SK-N-SH (cell line): ENCODE measurements around the gene GSG1. TPM values are rescaled to one million over a fixed set of nuclear protein-coding genes. Genes with fewer than 3 reads are reported as not detected.

Source experiments
- CTCF ChIA-PET: fragments of 300-600, 350-600 bp; formaldehyde crosslinking; extraction: SDS; loops from one replicate; lab custom pipeline; 2021; lab: Yijun Ruan, JAX
- POLR2A ChIA-PET: fragments of 350-600 bp; sonication (Branson Sonifier 250); formaldehyde crosslinking; extraction: SDS; loops from one replicate; lab custom pipeline; 2020; ENCODE audit warnings: antibody characterized with exemption, inconsistent platforms; lab: Yijun Ruan, JAX
- DNase-seq: peaks from one replicate; pipeline ENCODE4 v3.0.0; 2012
- H2AFZ ChIP-seq: fragments of 200-600 bp; sonication (generic); 2 replicates; pipeline ENCODE4 v1.8.1; 2016; ENCODE audit warnings: antibody characterized with exemption, mild to moderate bottlenecking, low read depth
- H3F3A ChIP-seq: fragments of 200-600 bp; sonication (generic); replicated peaks from 2 replicates; pipeline ENCODE3; 2016; ENCODE audit warnings: antibody characterized with exemption, mild to moderate bottlenecking; ENCODE audit not compliant: insufficient read depth
- H3K27ac ChIP-seq, 2 experiments: fragments of 200-500 bp in 1 of 2; fragments of 200-600 bp in 1 of 2; sonication (Bioruptor generic) in 1 of 2; sonication (generic), shearing (Covaris generic) in 1 of 2; 2 replicates each; pipeline versions ENCODE4 v1.5.1 to v1.6.1; 2014 to 2016; ENCODE audit warnings: low read depth in 2 of 2, inconsistent platforms in 1 of 2, low read length in 1 of 2, mild to moderate bottlenecking in 1 of 2, mixed read lengths in 1 of 2
- H3K27me3 ChIP-seq: fragments of 200-600 bp; sonication (generic), shearing (Covaris generic); 2 replicates; pipeline ENCODE4 v1.6.1; 2016; ENCODE audit warnings: mixed run types; ENCODE audit not compliant: insufficient read depth
- H3K36me3 ChIP-seq, 2 experiments: fragments of 200-500 bp in 1 of 2; fragments of 200-600 bp in 1 of 2; sonication (Bioruptor generic) in 1 of 2; sonication (generic) in 1 of 2; replicated peaks in 1 of 2; 2 replicates each; pipeline versions ENCODE3 to v1.5.1; 2014 to 2016; ENCODE audit warnings: low read length in 1 of 2, mild to moderate bottlenecking in 1 of 2; ENCODE audit not compliant: insufficient read depth in 2 of 2, control insufficient read depth in 1 of 2
- H3K4me1 ChIP-seq, 2 experiments: fragments of 200-500 bp in 1 of 2; fragments of 200-600 bp in 1 of 2; sonication (Bioruptor generic) in 1 of 2; sonication (generic), shearing (Covaris generic) in 1 of 2; 2 replicates each; pipeline versions ENCODE4 v1.5.1 to v1.6.1; 2014 to 2016; ENCODE audit warnings: low read depth in 1 of 2, low read length in 1 of 2, mixed run types in 1 of 2; ENCODE audit not compliant: insufficient read depth in 2 of 2, control insufficient read depth in 1 of 2
- H3K4me2 ChIP-seq: fragments of 200-600 bp; sonication (generic), shearing (Covaris generic); 2 replicates; pipeline ENCODE4 v1.6.1; 2017; ENCODE audit warnings: mixed run types
- H3K4me3 ChIP-seq, 2 experiments: fragments of 200-500 bp in 1 of 2; fragments of 200-600 bp in 1 of 2; sonication (Bioruptor generic) in 1 of 2; sonication (generic), shearing (Covaris generic) in 1 of 2; 2 replicates each; pipeline versions ENCODE4 v1.5.1 to v1.8.1; 2014 to 2016; ENCODE audit warnings: low read depth in 2 of 2, inconsistent platforms in 1 of 2, low read length in 1 of 2, mild to moderate bottlenecking in 1 of 2, mixed read lengths in 1 of 2, moderate library complexity in 1 of 2
- H3K79me2 ChIP-seq: fragments of 200-600 bp; sonication (generic); 2 replicates; pipeline ENCODE4 v1.8.1; 2017; ENCODE audit warnings: mild to moderate bottlenecking; ENCODE audit not compliant: insufficient read depth
- H3K9ac ChIP-seq: fragments of 200-600 bp; sonication (generic); 2 replicates; pipeline ENCODE4 v1.6.1; 2017; ENCODE audit warnings: mixed run types
- H3K9me2 ChIP-seq: fragments of 200-600 bp; sonication (generic); 2 replicates; pipeline ENCODE4 v1.6.1; 2017; ENCODE audit warnings: mixed run types
- H3K9me3 ChIP-seq: fragments of 200-600 bp; sonication (generic); 2 replicates; pipeline ENCODE4 v1.6.1; 2017; ENCODE audit warnings: mixed run types, mild to moderate bottlenecking, moderate library complexity
- H4K20me1 ChIP-seq: fragments of 200-600 bp; sonication (generic); 2 replicates; pipeline ENCODE4 v1.6.1; 2017; ENCODE audit warnings: mild to moderate bottlenecking, mixed run types; ENCODE audit not compliant: insufficient read depth
- CHD2 ChIP-seq: fragments of 150-350 bp; IDR thresholded peaks from 2 replicates; pipeline ENCODE4 v1.6.1; 2018; ENCODE audit warnings: low read length; ENCODE audit not compliant: partially characterized antibody
- EP300 ChIP-seq, 2 experiments: IDR thresholded peaks; 2 replicates each; pipeline versions ENCODE4 v1.4.0 to v1.6.1; 2012; ENCODE audit warnings: borderline replicate concordance in 1 of 2, low read depth in 1 of 2, low read length in 1 of 2
- FOXJ3 ChIP-seq: sonication (generic); formaldehyde crosslinking; IDR thresholded peaks from 2 replicates; pipeline ENCODE4 v1.5.1; 2020; ENCODE audit warnings: mild to moderate bottlenecking, missing genetic modification reagents
- FOXM1 ChIP-seq: IDR thresholded peaks from 2 replicates; pipeline ENCODE4 v1.4.0; 2012; ENCODE audit warnings: low read depth, mild to moderate bottlenecking
- GATA2 ChIP-seq: sonication (generic); formaldehyde crosslinking; IDR thresholded peaks from 2 replicates; pipeline ENCODE4 v1.5.0; 2020; ENCODE audit warnings: mild to moderate bottlenecking, missing genetic modification reagents
- MAX ChIP-seq: IDR thresholded peaks from 2 replicates; pipeline ENCODE4 v1.4.0; 2012; ENCODE audit warnings: low read depth
- RAD21 ChIP-seq: IDR thresholded peaks from 2 replicates; pipeline ENCODE4 v1.6.1; 2012; ENCODE audit warnings: mild to moderate bottlenecking, low read length
- REST ChIP-seq: IDR thresholded peaks from 2 replicates; pipeline ENCODE4 v1.6.1; 2012; ENCODE audit warnings: mild to moderate bottlenecking, low read depth, low read length, moderate library complexity
- RFX5 ChIP-seq: IDR thresholded peaks from 2 replicates; pipeline ENCODE4 v1.6.1; 2012; ENCODE audit warnings: mild to moderate bottlenecking, improper control_type of control experiment, low read length
- SIN3A ChIP-seq: IDR thresholded peaks from 2 replicates; pipeline ENCODE4 v1.6.1; 2012; ENCODE audit warnings: low read depth, mild to moderate bottlenecking, low read length, moderate library complexity, borderline replicate concordance
- USF1 ChIP-seq: IDR thresholded peaks from 2 replicates; pipeline ENCODE4 v1.4.0; 2012; ENCODE audit warnings: low read depth, borderline replicate concordance
- ZBTB33 ChIP-seq: IDR thresholded peaks from 2 replicates; pipeline ENCODE4 v1.4.0; 2012; ENCODE audit warnings: low read depth, borderline replicate concordance
- WGBS: methylation state at CpG from one replicate; pipeline ENCODE4 v1.1.6; 2017; ENCODE audit warnings: low lambda C conversion rate; 5-methylcytosine and 5-hydroxymethylcytosine counted together
- polyA plus RNA-seq, 3 experiments: library from polyadenylated mRNA; depleted of rRNA; stranded (reverse); fragments of >200 nt; gene quantifications; 2 replicates each; pipeline ENCODE4 v1.2.3, GENCODE V29; 2012

Gene GSG1
- polyA plus RNA-seq, 1 of the 3 experiments (the other 2 are of a cell fraction): 0.39 TPM

- no peak for TF ChIP-seq USF1
- TF ChIP-seq FOXM1: no peak
- TF ChIP-seq RAD21: no peak
- no peak for TF ChIP-seq MAX
- no peak for TF ChIP-seq EP300 (IDR thresholded peaks at IDR 0.05; ENCODE audit: borderline replicate concordance in 1 of 2, low read depth in 1 of 2, low read length in 1 of 2)
- no peak for TF ChIP-seq CHD2
- no peak for TF ChIP-seq SIN3A
- TF ChIP-seq REST: no peak
- TF ChIP-seq ZBTB33: no peak
- TF ChIP-seq FOXJ3 (CRISPR knock-in tag): no peak
- TF ChIP-seq GATA2 (CRISPR knock-in tag): no peak
- no peak for TF ChIP-seq RFX5
- Histone ChIP-seq H3K9me3 (no peaks in the 10 kb centered on the region), H4K20me1 (no peaks in the 10 kb centered on the region), H2AFZ (no peak overlapping the region), H3K79me2 (no peaks in the 10 kb centered on the region), H3K4me1 (no peaks in the 10 kb centered on the region), H3K9me2 (no peaks in the 10 kb centered on the region), H3K36me3 (no peaks in the 10 kb centered on the region), H3F3A (no peaks in the 10 kb centered on the region), H3K4me3 (no peak overlapping the region), H3K9ac (no peak overlapping the region), H3K27me3 (no peaks in the 10 kb centered on the region), H3K4me2 (no peak overlapping the region), H3K27ac (no peak overlapping the region)
- ChIA-PET CTCF (interaction anchor here (0.6 kb wide), 1 partner anchor 166 kb away, joined by 3 read pairs; no protein-coding TSS in a partner anchor), POLR2A (no interaction called here)
- no peak for DNase-seq
- 93% methylated on average over 2 of the region's 2 CpGs for WGBS
Observed at GRCh38 chr12:13082861-13083260, 20.6 kb downstream of the GSG1 start.
